ENCODE data around the gene FAHD2A. TPM values are rescaled to one million over a fixed set of nuclear protein-coding genes. Genes with fewer than 3 reads are reported as not detected.

Gene FAHD2A
- total RNA-seq, 2 donors from 2014 or later: 19.9 to 27.5 TPM

- Histone ChIP-seq H3K36me3 (no peaks in the 10 kb centered on the region), H3K27ac (no peak overlapping the region), H3K27me3 (no peaks in the 10 kb centered on the region), H3K4me1 (peaks cover 0 to 20% of the 10 kb centered on the region in 2 donors), H3K9me3 (no peaks in the 10 kb centered on the region), H3K4me3 (no peak overlapping the region)
- no peak for TF ChIP-seq CTCF (IDR thresholded peaks at IDR 0.05)
- DNase-seq (ENCODE audit: low spot score): no peak
These were observed 15.2 kb upstream of the FAHD2A start for GRCh38 chr2:95387358-95387757.

- Histone ChIP-seq H3K27ac (no peak overlapping the region), H3K9me3 (no peaks in the 10 kb centered on the region), H3K4me1 (peaks cover 0 to 20% of the 10 kb centered on the region in 2 donors), H3K36me3 (no peaks in the 10 kb centered on the region), H3K4me3 (no peak overlapping the region), H3K27me3 (no peaks in the 10 kb centered on the region)
- DNase-seq (ENCODE audit: low spot score): no peak
- no peak for TF ChIP-seq CTCF (IDR thresholded peaks at IDR 0.05)
These were observed 14.3 kb upstream of the FAHD2A start for GRCh38 chr2:95388091-95388692.

GRCh38 chr2:95388856-95389244, 13.7 kb upstream of the FAHD2A start:
- H3K4me3 ChIP-seq: peak overlapping the region in 1 of 2 donors; percentile 16
- H3K27ac ChIP-seq: no peak overlapping the region
- no peaks in the 10 kb centered on the region for H3K27me3 ChIP-seq
- no peaks in the 10 kb centered on the region for H3K9me3 ChIP-seq
- DNase-seq (ENCODE audit: low spot score): no peak
- H3K36me3 ChIP-seq: no peaks in the 10 kb centered on the region
- peaks cover 0 to 20% of the 10 kb centered on the region in 2 donors for H3K4me1 ChIP-seq
- TF ChIP-seq CTCF (IDR thresholded peaks at IDR 0.05): no peak

GRCh38 chr2:95389245-95390119, 13.0 kb upstream of the FAHD2A start:
- Histone ChIP-seq H3K36me3 (no peaks in the 10 kb centered on the region), H3K27ac (no peak overlapping the region), H3K4me3 (peak overlapping the region in 1 of 2 donors; percentile 16), H3K27me3 (no peaks in the 10 kb centered on the region), H3K9me3 (no peaks in the 10 kb centered on the region), H3K4me1 (peaks cover 0 to 15% of the 10 kb centered on the region in 2 donors)
- peak; percentile 88 to 93 for TF ChIP-seq CTCF (IDR thresholded peaks at IDR 0.05)
- DNase-seq (ENCODE audit: low spot score): peak; percentile 69

GRCh38 chr2:95390272-95390880, 12.1 kb upstream of the FAHD2A start:
- TF ChIP-seq CTCF (IDR thresholded peaks at IDR 0.05): no peak
- Histone ChIP-seq H3K9me3 (no peaks in the 10 kb centered on the region), H3K4me3 (no peak overlapping the region)

More at GRCh38 chr2:95390272-95390880, 12.1 kb upstream of the FAHD2A start:
- peaks cover 0 to 8% of the 10 kb centered on the region in 2 donors for H3K4me1 ChIP-seq
- DNase-seq (ENCODE audit: low spot score): no peak
- no peaks in the 10 kb centered on the region for H3K36me3 ChIP-seq
- no peak overlapping the region for H3K27ac ChIP-seq
- no peaks in the 10 kb centered on the region for H3K27me3 ChIP-seq

Data from right atrium auricular region (tissue), 2 donors.